ENCODE data around the gene XKRX.

The XKRX gene

DNA sequence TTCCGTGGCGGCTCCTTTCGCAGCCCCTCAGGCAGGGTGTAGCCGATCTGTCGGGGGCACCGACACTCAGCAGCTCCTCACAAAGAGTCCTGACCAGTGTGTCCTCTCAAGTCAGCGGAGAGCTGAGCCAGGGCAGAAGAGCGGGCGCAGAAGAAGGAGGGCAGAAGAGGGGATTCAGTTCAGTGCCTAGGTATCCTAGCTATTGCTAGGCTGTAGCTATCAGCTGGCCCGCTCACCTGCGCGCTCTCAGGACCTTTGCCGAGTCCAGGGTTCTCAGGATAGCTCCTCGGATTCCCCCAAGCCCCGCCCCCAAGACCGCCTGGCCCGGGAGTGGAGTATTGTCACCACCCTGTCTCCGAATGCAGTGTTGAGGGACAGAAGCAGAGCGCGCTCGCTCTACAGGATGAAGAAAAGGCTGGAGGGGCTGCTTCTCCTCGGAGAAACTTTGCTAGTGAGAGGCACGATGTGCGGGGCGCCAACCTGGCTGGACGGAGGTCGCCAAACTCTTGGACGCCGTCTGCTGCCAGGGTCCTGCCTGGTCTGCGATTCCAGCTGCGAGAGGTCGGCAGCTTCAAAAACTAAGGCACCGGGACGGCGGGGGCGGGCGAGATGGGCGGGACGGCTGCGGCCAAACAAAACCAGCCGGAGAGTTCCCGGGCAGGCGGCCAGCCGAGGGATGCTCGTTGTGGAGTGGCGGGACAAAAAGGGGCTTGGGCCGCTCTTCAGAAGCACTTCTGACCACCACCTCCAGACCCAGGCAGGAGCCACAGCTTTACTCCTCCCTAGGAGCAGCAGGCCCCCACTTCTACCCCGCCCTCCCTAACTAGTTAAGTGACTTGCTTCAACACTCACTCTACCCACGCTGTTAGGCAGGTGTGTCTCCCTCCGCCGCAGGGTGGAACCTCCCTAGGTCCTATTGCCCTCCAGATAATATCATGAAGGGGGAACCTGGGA is at the start of gene XKRX:
XKRX (minus strand) TSS at position 258 of the 954 bp plus-strand sequence. CDS start 613 bp downstream, outside the sequence.
- DNase-seq: peak; percentile 64

DNA sequence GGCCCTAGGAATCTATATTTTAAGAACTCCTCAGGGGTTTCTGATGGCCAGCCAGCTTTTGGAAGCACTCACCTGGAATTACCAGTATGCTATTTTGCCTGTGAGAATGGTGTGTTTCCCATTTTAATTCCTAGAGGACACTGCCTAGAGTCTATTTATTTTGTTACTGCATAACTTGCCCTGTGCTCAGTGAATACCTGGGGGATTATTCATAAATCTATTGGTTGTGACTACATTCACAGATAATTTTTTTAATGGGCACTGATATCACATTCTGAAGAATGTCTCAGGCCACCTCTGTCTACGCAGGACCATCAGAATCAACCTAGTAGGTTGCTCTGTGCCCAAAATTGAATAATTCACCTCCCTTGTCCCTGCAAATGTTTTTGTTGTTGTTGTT is 47.5 kb upstream of the XKRX start:
- DNase-seq: no peak

DNA sequence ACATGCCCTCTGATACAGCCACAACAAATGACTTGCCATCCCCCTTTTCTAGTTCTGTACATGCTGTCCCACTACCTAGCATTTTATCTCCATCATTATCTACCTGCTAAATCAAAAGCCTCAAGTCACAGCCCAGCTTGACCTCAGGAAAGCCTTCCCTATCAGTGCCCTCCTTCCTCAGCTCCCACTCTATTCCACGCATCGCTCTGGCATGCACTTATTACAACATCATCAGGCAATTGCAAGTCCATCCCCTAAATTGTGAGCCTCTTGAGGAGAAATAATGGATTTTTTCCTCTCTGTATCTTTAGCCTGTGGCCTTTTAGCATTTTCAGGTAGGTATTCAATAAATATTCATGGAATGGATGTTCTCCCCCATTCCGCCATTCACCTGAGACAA is 46.5 kb upstream of the XKRX start:
- DNase-seq: no peak

DNA sequence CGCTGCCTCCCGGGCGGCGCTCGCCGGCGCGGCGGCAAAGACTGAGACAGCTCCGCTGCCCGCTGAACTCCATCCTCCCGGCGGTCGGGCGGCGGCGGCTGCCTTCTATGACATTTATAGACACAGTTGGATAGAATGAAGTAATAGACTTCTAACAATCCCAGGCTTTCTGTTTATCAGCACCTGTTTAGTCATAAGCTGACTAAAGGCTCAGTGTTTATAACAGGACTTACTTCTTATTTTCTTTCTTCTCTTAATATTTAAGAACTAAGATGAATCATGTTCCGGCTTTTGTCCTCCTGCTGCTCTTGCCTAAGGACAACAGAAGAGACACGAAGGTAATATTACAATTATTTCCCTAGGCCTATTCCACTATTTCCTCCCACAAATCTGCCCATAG is 44.7 kb upstream of the XKRX start:
- DNase-seq: no peak

DNA sequence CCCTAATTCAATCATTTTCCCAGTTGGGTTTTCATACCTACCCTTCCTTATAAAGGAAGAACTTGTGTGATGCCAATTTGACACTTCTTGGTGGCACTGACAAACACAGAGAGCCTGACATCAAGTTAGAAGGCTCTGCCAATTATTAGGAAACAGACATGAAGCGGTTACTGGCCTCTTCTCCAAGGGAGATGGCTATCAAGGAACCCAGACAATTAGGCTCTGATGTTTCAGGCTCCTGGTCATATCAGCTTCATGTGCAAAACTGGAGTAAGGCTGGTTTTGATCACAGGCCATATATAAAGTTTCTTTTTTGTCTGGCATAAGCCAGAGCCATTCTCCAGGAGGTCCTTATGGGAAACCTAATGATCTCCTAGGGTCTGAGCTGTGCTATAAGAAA is 41.2 kb upstream of the XKRX start:
- no peak for DNase-seq

DNA sequence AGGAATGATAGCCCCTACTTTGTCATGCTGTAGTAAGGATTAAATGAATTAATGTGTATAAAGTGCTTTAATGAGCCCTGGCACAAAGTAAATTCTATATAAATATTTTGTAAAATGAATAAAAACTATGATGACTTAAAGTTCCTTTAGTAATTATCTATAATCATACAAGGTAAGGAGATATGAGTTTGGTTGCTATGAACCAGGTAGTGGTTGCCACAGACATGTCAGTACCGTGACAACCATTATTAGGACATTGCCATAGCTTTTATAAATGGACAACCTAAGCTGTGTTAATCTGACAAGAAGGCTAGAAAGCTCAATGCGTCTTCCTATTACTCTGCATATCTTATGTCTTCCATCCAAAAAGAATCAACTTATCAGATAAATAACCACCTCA is 40.7 kb upstream of the XKRX start, which contains the start of gene ARL13A:
ARL13A (plus strand) TSS at position 301 of the 400 bp plus-strand sequence. CDS start 3,982 bp downstream, outside the sequence.
- DNase-seq: no peak

DNA sequence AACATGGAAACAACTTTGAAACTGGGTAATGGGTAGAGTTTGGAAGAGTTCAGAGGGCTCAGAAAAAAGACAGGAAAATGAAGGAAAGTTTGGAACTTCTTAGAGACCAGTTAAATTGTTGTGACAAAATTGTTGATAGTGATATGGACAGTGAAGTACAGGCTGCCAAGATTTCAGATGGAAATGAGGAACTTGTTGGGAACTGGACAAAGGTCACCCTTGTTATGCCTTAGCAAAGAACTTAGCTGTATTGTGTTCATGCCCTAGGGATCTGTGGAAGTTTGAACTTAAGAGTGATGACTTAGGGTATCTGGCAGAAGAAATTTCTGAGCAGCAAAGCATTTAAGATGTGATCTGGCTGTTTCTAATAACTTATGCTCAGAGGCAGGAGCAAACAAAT is 35.6 kb upstream of the XKRX start:
- DNase-seq: no peak

DNA sequence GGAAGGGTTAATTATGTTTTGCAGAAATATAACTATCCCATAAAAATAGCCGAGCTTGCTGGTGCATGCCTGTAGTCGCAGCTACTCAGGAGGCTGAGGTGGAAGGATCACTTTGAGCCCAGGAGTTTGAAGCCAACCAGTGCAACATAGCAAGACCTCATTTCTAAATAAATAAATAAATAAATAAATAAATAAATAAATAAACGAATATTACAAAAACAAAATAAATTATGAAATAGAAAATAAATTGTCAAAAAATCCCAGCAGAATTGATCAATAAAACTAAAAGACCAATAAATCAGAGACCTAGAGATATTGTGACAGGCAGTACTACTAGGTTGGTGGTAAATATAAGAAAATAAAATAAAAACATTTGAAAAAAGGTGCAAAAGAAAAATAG is 34.1 kb upstream of the XKRX start:
- DNase-seq: no peak

DNA sequence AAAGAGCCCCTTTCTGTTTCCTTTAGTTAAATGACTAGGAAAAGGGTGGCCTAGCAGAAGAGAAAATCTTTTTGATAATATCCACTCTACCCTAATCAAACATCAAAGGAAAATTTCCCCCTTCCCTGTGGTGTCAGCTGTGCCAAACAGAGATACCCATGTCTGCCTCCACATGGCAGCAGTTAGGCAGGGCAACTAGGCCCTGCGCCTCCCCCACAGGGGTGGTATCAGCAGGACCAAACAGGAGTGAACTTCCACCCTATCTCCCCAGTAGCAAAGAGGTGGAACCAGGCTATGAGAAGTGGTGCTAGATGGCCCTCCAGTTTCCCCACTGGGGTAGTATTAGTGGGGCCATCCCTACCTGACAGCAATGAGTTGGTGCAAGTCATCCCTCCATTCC is 19.8 kb upstream of the XKRX start:
- no peak for DNase-seq

DNA sequence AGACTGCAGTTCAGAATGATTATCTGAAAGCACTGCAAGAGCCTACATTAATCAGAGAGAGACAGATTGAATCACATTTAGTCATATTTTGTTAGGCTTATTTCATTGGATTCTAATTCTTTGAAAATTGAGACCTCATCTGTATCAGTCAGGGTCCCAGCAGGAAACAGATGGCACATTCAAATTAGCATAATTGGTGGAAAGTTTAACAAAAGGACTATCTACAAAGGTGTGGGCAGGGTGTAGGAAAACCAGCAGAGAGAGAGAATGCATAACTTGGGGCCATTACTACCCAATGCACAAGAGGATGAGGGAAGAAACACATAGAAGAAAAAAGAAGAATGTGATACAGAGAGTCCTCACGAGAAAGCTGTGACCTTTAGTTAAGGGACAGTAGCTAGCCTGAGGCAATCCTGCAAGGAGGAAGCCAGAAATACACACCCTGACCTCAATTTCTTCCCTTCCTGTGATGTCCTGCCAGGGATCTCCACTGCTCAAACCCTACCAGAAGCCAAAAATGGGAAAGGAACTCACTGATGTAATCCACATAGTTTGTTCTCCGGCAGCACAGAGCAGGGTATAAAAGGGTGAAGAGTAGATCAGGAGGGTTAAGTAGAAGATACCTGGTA is 17.7 kb upstream of the XKRX start:
- DNase-seq: no peak

DNA sequence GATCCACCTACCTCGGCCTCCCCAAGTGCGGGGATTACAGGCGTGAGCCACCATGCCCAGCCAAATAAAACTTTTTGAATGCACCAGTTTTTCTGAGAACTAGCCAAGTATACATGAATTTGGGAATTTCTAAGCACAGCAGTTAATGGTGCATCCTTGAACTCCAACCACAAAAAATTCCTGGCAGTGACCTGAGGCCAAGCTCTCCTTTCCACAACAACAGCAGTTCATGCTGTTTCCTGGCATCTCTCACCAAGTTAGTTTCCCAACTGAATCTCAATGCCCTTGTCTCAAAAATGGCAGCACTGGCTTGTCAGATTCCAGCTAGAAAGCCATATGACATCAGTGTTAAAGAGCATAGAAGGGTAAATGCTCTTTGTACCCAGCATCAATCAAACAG is 15.9 kb upstream of the XKRX start:
- DNase-seq: no peak

DNA sequence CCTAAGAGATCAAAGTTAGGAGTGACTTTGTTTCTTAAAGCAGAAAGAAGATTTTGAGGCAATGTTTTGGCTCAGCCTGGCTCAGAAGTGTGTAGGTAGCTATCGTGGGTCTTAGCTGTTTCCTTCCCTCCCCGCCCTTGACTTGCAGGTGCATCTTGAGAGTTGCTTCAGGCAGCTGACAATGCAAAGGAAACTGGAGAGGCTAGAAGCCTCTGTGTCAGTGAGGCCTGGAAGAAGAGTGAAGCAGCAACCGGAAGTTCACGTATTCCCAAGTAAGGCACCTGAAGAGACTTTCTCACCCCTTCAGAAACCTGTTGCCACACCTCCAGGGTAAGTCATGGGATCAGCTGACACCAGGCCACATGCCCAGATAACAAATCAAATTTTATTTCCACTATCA is 10.6 kb upstream of the XKRX start:
- DNase-seq: no peak

DNA sequence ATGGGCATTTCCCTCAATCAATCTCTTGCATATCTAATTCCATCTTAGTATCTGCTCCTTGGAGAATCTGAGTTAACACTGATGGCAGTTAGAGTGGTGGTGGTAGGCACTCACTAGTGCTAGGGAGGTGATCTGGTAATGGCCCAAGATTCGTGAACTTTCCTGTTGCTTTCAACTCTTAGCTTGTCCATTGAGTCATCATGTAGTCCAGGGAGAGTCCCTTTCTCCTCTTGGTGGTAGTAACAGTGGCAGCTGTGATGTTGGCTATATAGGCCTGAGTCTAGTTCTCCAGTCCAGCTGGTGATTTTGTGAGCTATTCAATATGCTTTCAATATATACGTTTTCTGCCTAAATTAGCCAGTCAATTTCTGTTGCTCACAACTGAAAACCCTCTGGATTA is 7.0 kb upstream of the XKRX start:
- DNase-seq: no peak

DNA sequence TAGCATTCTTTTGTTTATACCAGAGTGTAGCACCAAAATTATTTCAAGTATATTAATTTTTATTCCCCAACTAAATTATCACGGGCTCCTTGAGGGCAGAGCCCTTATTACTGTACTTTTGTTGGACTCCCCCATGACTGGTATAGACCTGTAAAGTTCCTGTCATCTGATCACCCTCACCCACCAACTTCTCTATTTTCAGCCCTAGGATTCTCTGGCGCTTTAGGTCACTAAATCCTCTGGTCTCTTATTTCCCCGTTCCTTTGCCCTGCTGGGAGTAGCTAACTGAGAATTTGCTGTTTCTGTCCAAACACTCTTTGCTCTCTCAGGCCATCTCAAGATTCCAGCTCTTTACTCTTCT is 3.2 kb upstream of the XKRX start:
- no peak for DNase-seq

DNA sequence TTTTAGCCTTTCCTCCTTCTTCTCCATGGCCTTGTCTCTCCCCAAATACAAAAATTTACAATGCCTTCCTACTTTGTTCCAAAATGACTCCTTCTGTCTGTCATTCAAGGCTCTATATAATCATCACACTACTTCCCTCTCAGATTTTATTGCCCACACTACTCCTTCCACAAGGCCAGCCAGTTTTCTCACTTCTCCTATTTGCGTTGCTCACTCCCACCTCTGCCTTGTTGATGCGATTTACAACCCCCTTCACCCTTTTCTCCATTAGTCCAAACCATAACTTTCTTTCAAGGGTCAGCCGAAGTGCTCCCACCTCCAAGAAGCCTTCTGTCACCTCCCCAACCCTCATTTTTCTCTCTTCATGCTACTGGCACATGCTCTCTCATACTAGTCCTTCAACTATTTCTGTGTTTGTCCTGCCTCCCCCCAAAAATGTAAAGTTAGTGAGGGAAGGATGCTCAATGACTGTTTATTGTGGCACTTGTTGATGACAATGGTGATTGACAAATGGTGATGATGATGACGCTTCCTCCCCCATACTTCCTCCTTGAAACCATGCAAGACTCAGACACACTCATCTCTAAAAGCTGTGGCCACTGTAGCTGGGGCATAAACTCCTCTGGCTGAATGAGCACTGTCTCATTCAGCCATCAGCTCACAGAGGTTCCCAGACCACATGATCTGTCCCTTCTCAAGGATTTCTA is 2.7 kb upstream of the XKRX start:
- DNase-seq: no peak

DNA sequence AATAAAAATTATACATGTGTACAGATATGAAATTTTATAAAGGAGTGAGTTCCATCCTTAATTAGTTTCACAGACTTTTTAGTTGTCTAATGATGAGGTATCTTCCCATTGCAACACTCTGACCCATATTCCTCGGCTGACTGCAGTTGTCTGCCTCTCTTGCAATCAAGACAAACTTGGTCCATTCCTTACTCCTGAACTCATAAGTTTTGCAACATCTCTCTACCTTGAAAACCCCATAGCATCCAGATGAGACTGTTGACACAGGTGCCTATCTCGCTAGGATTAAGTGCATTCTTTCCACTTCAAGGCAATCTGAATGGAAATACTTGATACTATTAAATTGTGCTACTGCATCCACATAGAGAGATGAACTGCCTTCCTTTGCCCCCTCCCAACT is 2.3 kb downstream of the XKRX start:
- no peak for DNase-seq

DNA sequence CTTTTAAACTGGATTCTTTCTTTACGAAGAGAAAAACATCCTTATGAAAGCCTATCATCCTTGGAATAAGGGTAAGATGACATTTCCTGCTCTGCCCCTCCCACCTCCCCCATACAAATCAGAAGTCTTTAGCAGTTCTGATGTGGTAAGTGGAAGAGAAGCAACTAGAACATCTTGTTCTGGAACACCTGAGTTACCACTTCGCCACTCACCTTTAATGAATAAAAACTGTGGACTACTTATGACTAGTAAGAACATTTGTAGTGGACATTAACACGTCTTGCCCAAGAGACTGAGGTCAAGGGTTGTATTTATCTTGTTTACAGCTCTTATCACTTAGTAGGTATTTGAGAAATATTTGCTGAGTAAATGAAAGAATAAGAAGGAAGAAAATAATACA is 4.3 kb downstream of the XKRX start:
- DNase-seq: no peak

DNA sequence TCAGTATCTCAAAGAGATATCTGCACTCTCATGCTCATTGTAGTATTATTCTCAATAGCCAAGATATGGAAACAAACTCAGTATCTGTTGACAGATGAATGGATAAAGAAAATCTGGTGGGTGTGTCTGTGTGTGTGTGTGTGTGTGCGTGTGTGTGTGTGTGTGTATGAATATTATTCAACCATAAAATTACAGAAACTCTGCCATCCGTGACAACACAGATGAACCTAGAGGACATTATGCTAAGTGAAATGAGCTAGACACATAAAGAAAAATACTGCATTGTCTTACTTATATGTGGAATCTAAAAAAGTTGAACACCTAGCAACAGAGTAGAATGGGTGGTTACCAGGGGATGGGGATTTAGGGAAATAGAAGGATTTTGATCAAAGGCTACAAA is 13.2 kb downstream of the XKRX start:
- no peak for DNase-seq

DNA sequence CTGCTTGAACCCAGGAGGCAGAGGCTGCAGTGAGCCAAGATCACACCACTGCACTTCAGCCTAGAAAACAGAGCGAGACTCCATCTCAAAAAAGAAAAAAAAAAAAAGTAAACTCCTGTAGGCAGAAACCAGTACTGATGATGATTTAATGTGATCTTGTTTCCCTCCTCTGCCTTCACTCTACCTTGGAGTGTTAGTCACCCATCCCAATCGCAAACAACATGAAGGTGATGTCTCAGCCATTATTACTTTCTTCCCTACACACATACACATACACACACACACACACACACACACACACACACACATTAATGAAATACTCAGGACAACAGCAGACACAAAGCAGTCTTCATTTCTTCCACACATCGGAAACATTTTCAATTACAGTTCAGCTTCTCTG is 15.6 kb downstream of the XKRX start:
- DNase-seq: no peak

DNA sequence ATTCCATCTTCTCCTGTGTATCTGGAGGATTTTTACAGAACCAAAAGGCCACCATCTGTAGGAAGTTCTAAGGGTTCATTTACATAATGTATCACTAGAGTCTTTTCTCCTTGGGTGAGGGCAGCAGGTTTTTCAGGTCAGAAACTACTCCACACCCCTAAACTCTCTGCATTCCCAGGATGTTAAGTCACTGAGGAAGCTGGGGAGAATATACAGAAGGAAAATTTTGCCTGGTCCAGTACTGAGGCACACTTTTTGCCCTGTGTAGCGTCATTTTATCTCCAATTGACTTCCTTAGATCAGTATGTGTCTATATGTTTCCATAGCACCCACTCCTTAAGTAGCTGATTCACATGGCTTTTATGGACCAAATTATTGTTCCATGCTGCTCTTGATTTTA is 17.0 kb downstream of the XKRX start:
- DNase-seq: no peak

DNA sequence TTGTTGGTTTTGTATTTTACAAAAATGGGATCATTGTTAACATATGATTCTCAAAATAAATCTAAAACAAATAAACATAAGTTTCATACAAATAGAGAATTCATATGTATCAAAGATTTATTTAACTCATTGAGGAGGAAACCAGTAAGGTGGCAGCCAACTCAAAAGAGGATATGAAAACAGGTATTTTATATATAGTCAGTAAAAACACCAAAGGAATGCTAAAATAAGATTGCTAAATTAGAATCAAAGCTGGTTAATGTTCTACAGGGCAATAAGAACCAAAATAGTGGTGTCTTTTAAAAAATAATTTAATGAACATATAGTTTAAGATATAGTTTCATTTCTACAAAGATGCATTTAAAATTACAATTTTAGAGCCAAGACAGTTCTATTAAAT is 23.1 kb downstream of the XKRX start:
- DNase-seq: no peak

DNA sequence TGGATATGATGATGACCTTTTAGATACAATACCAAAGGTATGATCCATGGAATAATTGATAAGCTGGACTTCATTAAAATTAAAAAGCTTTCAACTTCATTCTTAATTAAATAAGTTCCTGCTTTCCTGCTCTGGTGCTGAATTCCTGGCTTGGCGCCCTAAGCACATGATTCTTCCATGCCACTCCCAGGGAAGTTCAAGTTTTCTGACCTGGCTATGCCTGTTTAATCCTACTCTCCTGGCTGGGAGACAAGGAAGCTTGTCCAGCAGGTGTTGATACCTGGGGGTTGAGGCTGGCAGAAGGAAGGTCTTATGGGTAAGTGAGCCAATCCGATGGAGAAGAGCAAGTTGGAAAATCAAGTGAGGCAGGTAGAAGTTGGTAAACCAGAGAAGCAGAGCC is 24.3 kb downstream of the XKRX start:
- no peak for DNase-seq

DNA sequence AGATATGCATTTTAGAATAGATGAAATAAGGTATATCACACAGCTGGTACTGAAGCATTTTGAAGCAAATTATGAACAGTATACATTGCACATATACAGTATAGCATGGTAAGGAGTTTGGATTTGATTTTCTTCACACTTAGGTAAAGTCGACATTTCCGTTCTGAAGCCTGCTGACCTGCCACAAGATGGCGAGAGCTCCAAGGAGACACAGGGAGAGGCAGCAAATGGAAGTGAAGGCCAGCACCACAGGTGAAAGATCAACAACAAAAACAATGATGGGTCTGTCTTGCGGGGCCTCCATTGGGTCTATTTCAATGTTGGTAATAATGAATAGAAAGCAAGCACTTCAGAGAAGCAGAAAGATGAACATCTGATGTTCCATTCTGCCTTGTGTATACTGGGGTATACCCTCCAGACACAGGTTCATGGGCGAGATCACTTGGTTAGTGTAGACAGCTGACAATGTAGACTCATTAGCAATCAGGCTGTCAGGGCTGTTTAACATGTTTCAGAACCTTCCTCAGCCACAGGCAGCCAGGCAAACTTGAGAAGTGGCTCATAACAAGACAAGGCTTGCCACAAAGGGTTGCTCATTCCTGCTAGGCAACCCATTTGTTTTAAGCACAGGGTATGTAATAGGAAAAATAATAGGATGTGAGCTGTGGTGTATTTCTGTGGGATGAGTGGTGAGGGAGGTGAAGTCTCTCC is 33.2 kb downstream of the XKRX start:
- peak; percentile 18 for DNase-seq

Measured in NCI-H510A (cell line).